GM21576 (cell line): ENCODE results near the gene MTREX.

Experiments used
- ATAC-seq: cut with Tn5 transposase; IDR thresholded peaks from one replicate; pipeline ENCODE4 v1.9.1; 2021; ENCODE audit warnings: mild to moderate bottlenecking, moderate library complexity; ENCODE audit not compliant: unreplicated experiment

Gene MTREX

GRCh38 chr5:55324006-55324405 is 16.2 kb downstream of the MTREX start:
- ATAC-seq = no peak

- ATAC-seq = no peak
Observed at GRCh38 chr5:55324815-55325418, 17.1 kb downstream of the MTREX start.

GRCh38 chr5:55325621-55326020 is 17.8 kb downstream of the MTREX start:
- ATAC-seq = no peak

- no peak for ATAC-seq
Observed at GRCh38 chr5:55327281-55327680, 19.5 kb downstream of the MTREX start.

GRCh38 chr5:55331321-55331720 is 23.5 kb downstream of the MTREX start:
- ATAC-seq = no peak

- no peak for ATAC-seq
Observed at GRCh38 chr5:55333017-55333416, 25.2 kb downstream of the MTREX start.

- ATAC-seq = no peak
Observed at GRCh38 chr5:55333811-55334210, 26.0 kb downstream of the MTREX start.

- no peak for ATAC-seq
Observed at GRCh38 chr5:55338092-55338613, 30.4 kb downstream of the MTREX start.

GRCh38 chr5:55338810-55339243 is 31.0 kb downstream of the MTREX start:
- ATAC-seq = peak; percentile 80

- no peak for ATAC-seq
Observed at GRCh38 chr5:55343107-55343506, 35.3 kb downstream of the MTREX start.

- ATAC-seq = no peak
Observed at GRCh38 chr5:55343609-55344008, 35.8 kb downstream of the MTREX start.

GRCh38 chr5:55344392-55344992 is 36.7 kb downstream of the MTREX start:
- ATAC-seq = no peak

GRCh38 chr5:55345327-55345726 is 37.5 kb downstream of the MTREX start:
- no peak for ATAC-seq

GRCh38 chr5:55347786-55348185 is 40.0 kb downstream of the MTREX start:
- ATAC-seq = no peak

GRCh38 chr5:55350754-55351153 is 43.0 kb downstream of the MTREX start:
- no peak for ATAC-seq

GRCh38 chr5:55356896-55357295 is 49.1 kb downstream of the MTREX start:
- ATAC-seq = no peak

- ATAC-seq = no peak
Observed at GRCh38 chr5:55360190-55360589, 52.4 kb downstream of the MTREX start.

- no peak for ATAC-seq
Observed at GRCh38 chr5:55363856-55364255, 56.1 kb downstream of the MTREX start.

GRCh38 chr5:55364537-55365055 is 56.8 kb downstream of the MTREX start:
- peak; percentile 96 for ATAC-seq

GRCh38 chr5:55370291-55370925 is 62.6 kb downstream of the MTREX start:
- ATAC-seq = no peak

GRCh38 chr5:55371145-55371544 is 63.4 kb downstream of the MTREX start:
- no peak for ATAC-seq
